Right lobe of liver (tissue), 6 donors: ENCODE results near the gene AGO3. TPM values are rescaled to one million over a fixed set of nuclear protein-coding genes. Genes with fewer than 3 reads are reported as not detected.
A peak's percentile ranks its signal among the peaks of the same experiment; 100 is the strongest.

Source experiments
- ATAC-seq, 4 donors: fragments of 200-7000 bp; cut with Tn5 transposase; one replicate each; pipeline ENCODE4 v1.9.1; 2020; ENCODE audit warnings: mild to moderate bottlenecking in 4 of 4, moderate library complexity in 4 of 4
- DNase-seq, 3 donors: peaks; one replicate each; pipeline ENCODE4 v3.0.0-alpha.2; 2020
- H3K27ac ChIP-seq, 3 donors: fragments of 200-600 bp; one replicate each; pipeline ENCODE4 v1.8.0; 2022
- H3K27me3 ChIP-seq, 2 donors: fragments of 200-600 bp; one replicate each; pipeline ENCODE4 v1.8.0; 2022
- H3K36me3 ChIP-seq, 4 donors: fragments of 200-600 bp; sonication (generic) in 1 of 4; one replicate each; pipeline versions ENCODE4 v1.5.1 to v1.8.0; 2017 to 2022; ENCODE audit warnings: control low read depth in 1 of 4
- H3K4me1 ChIP-seq, 4 donors: fragments of 200-600 bp; sonication (generic) in 1 of 4; one replicate each; pipeline versions ENCODE4 v1.5.1 to v1.8.0; 2017 to 2022; ENCODE audit warnings: control low read depth in 1 of 4
- H3K4me3 ChIP-seq, 3 donors: fragments of 200-600 bp; one replicate each; pipeline ENCODE4 v1.8.0; 2022
- H3K9me3 ChIP-seq, 4 donors: fragments of 200-600 bp; sonication (generic) in 1 of 4; one replicate each; pipeline versions ENCODE4 v1.5.1 to v1.8.0; 2017 to 2022; ENCODE audit warnings: control low read depth in 1 of 4
- POLR2A ChIP-seq: fragments of 450-650 bp; IDR thresholded peaks from one replicate; pipeline ENCODE4 v1.6.1; 2017; ENCODE audit warnings: antibody characterized with exemption, mild to moderate bottlenecking
- WGBS: methylation state at CpG from one replicate; pipeline ENCODE4 v1.1.6; 2018; ENCODE audit warnings: low coverage, low lambda C conversion rate; ENCODE audit not compliant: insufficient coverage; ENCODE audit errors: missing lambda C conversion rate; 5-methylcytosine and 5-hydroxymethylcytosine counted together
- intact Hi-C, 2 donors: fragments of 100-400 bp; cut with DNase I; formaldehyde crosslinking; loops; one replicate each; pipeline versions ENCODE4 v1.11.2 to v1.14.1; 2022
- total RNA-seq, 6 experiments: library from RNA; depleted of rRNA in 2 of 6; stranded (reverse); fragments of >200 nt in 2 of 6; fragmentation: NEBNext Ultra II Directional in 3 of 6; extraction: Animal tissue kit (Norgen Biotek cat#: 25700) in 3 of 6; gene quantifications; one replicate each; pipeline versions ENCODE4 v1.1.0 to v1.2.4, GENCODE V29; 2016 to 2023
- TF ChIP-seq, protein P1 (sequence below), 4 donors: fragments of 200-600 bp in 3 of 4; fragments of 450-650 bp in 1 of 4; IDR thresholded peaks; one replicate each; pipeline versions ENCODE4 v1.5.1 to v1.8.0; 2016 to 2022; ENCODE audit warnings: antibody characterized with exemption in 4 of 4, mild to moderate bottlenecking in 2 of 4
- donor health status: DM: no; HTN: yes; CAD: no.
- donor health status: DM: no; HTN: no; CAD: no.
- donor health status: DM: no; HTN: no; CAD: no.
- donor health status: DM: no; HTN: yes; CAD: no.
- donor health status: DM: no; HTN: yes; CAD: no.

AGO3 gene
- total RNA-seq, 6 experiments from 2014 or later: 7.0 to 16.2 (median 13.1) TPM

- no peak for TF ChIP-seq POLR2A
- TF ChIP-seq, protein P1, sequence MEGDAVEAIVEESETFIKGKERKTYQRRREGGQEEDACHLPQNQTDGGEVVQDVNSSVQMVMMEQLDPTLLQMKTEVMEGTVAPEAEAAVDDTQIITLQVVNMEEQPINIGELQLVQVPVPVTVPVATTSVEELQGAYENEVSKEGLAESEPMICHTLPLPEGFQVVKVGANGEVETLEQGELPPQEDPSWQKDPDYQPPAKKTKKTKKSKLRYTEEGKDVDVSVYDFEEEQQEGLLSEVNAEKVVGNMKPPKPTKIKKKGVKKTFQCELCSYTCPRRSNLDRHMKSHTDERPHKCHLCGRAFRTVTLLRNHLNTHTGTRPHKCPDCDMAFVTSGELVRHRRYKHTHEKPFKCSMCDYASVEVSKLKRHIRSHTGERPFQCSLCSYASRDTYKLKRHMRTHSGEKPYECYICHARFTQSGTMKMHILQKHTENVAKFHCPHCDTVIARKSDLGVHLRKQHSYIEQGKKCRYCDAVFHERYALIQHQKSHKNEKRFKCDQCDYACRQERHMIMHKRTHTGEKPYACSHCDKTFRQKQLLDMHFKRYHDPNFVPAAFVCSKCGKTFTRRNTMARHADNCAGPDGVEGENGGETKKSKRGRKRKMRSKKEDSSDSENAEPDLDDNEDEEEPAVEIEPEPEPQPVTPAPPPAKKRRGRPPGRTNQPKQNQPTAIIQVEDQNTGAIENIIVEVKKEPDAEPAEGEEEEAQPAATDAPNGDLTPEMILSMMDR (IDR thresholded peaks at IDR 0.05): no peak
- WGBS: 53% methylated on average over 2 of the region's 3 CpGs
- DNase-seq (no peak), ATAC-seq (no peak)
- Histone ChIP-seq H3K36me3 (no peaks in the 10 kb centered on the region), H3K27ac (no peak overlapping the region), H3K9me3 (no peaks in the 10 kb centered on the region), H3K4me3 (no peak overlapping the region), H3K4me1 (peaks cover 0 to 4% (median 0%) of the 10 kb centered on the region in 4 donors), H3K27me3 (no peaks in the 10 kb centered on the region)
- intact Hi-C loops: no loop called here
Measured at GRCh38 chr1:36081926-36082485, 151.1 kb downstream of the AGO3 start.

DNA sequence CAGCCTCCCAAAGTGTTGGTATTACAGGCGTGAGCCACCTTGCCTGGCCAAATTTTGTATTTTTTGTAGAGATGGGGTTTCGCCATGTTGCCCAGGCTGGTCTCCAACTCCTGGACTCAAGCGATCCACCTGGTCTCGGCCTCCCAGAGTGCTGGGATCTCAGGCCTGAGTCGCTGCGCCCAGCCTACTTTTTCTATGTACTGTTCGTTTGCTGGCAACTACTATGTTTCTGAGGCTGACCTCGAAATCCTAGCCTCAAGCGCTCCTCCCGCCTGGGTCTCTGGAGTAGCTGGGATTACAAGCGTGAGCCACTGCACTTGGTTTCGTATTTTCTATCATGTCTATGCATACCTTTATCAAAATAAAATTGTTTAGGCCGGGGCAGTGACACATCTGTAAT lies 152.3 kb downstream of the AGO3 start:
- Histone ChIP-seq H3K27me3 (no peaks in the 10 kb centered on the region), H3K4me3 (no peak overlapping the region), H3K36me3 (no peaks in the 10 kb centered on the region), H3K27ac (no peak overlapping the region), H3K9me3 (no peaks in the 10 kb centered on the region), H3K4me1 (peaks cover 0 to 4% (median 0%) of the 10 kb centered on the region in 4 donors)
- intact Hi-C loops: no loop called here
- TF ChIP-seq POLR2A: no peak
- TF ChIP-seq, protein P1 (IDR thresholded peaks at IDR 0.05): no peak
- ATAC-seq: no peak
- DNase-seq: no peak
- WGBS: 81% methylated on average over 8 of the region's 13 CpGs

DNA sequence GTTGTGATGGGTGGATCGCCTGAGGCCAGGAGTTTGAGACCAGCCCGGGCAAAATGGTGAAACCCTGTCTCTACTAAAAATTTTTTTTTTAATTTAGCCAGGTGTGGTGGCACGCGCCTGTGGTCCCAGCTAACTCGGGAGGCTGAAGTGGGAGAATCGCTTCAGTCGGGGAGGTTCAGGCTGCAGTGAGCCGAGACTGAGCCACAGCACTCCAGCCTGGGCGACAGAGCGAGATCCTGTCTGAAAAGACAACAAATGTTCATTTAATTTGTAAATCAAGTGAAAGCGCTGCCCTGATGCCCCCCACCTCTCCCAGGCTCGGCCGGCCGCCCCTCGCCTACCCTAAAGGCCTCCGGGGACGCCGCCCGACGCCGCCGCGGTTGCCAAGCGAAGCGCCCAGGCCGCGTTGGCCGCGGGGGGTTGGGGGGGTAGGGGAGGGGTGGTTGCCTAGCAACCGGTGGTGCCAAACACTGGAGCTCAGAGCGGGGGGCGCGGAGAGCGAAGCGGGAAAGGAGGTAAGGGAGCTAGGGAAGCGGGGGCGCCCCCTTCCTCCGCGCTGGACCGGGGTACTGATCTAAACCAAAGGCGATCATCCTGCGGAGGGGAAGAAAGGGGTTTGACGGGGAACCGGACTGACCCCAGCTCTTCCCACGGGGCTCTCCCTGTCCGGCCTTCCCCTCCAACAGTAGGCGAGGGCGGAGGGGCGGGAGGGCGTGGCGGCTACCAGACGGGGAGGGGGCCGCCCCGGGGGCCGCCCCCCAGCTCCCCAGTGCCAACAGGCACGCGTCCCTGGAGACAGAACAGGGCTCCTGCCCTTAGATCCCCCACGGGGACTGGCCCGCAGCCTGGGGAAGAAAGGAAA lies 153.0 kb downstream of the AGO3 start, which contains the start of gene TEKT2:
Gene TEKT2, plus strand, starts transcription at position 460 of the 862 bp plus-strand sequence. CDS start 828 bp downstream, outside the sequence.
- WGBS: 11% methylated on average over 18 of the region's 59 CpGs
- no peaks in the 10 kb centered on the region for H3K27me3 ChIP-seq
- no peak for ATAC-seq
- H3K4me3 ChIP-seq: peak within 1 kb of the TSS; percentile 18 to 35 (median 18)
- intact Hi-C loops: no loop called here
- H3K4me1 ChIP-seq: peaks cover 0 to 4% (median 0%) of the 10 kb centered on the region in 4 donors
- TF ChIP-seq POLR2A: no peak
- TF ChIP-seq, protein P1 (IDR thresholded peaks at IDR 0.05): no peak
- no peaks in the 10 kb centered on the region for H3K36me3 ChIP-seq
- no peak within 1 kb of the TSS for H3K27ac ChIP-seq
- H3K9me3 ChIP-seq: no peaks in the 10 kb centered on the region
- peak in 1 of 3 donors; percentile 37 for DNase-seq

DNA sequence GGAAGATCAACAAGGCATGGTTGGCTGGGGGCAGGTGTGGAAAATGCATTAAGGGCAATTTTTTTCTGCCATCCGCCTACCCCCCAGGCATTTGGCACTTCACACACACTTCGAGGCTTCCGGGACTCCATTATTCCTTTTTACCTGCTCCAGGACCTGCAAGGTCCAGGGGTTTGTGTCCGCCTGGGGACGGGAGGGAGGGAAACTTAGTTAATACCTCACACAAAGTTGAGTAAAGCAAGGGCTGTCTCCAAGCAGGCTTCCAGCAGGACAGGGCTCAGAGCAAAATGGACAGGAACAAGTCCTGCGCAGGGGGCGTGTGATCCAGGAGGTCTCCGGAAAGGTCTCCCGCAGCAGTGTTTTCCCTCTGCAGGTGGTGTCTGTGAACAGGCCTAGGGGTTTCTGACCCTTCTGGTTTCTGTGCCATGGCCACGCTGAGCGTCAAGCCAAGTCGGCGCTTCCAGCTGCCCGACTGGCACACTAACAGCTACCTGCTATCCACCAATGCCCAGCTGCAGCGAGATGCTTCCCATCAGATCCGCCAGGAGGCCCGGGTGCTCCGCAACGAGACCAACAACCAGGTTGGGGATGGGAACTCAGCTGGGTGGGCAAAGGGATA lies 153.7 kb downstream of the AGO3 start:
- Histone ChIP-seq H3K4me1 (peaks cover 0 to 8% (median 0%) of the 10 kb centered on the region in 4 donors), H3K27me3 (no peaks in the 10 kb centered on the region), H3K4me3 (peak overlapping the region; percentile 18 to 35 (median 18)), H3K36me3 (no peaks in the 10 kb centered on the region), H3K27ac (no peak overlapping the region), H3K9me3 (no peaks in the 10 kb centered on the region)
- 20% methylated on average over 9 of the region's 19 CpGs for WGBS
- intact Hi-C loops: loop anchor here in 1 of 2 donors (5.0 kb wide), 1 partner anchor 202 kb away; the partner anchor contains the start of gene AGO1
- DNase-seq (no peak), ATAC-seq (no peak)
- TF ChIP-seq POLR2A: no peak
- TF ChIP-seq, protein P1 (IDR thresholded peaks at IDR 0.05): no peak
